Activated CD8-positive, alpha-beta memory T cell treated with anti-CD3 and anti-CD28 coated beads for 36 hours (primary cell): ENCODE results near the gene PCDH9. TPM values are rescaled to one million over a fixed set of nuclear protein-coding genes. Genes with fewer than 3 reads are reported as not detected.

Source experiments
- CTCF ChIA-PET: fragments of 350-600 bp; sonication (Branson Sonifier 250); formaldehyde crosslinking; loops from one replicate; lab custom pipeline; 2021; ENCODE audit warnings: antibody characterized with exemption; lab: Charles Lee
- POLR2A ChIA-PET: fragments of 350-600 bp; sonication (Branson Sonifier 250); formaldehyde crosslinking; loops from one replicate; lab custom pipeline; 2021; ENCODE audit warnings: antibody characterized with exemption; lab: Charles Lee
- total RNA-seq, 2 experiments: library from RNA; stranded (reverse); gene quantifications; one replicate each; pipeline ENCODE4 v1.2.3, GENCODE V29; 2021

PCDH9 gene
- total RNA-seq, 2 experiments from 2014 or later = 0.13 to 0.17 TPM

GRCh38 chr13:66581675-66582074 lies 648.5 kb downstream of the PCDH9 start:
- ChIA-PET CTCF (no interaction called here), POLR2A (no interaction called here)

- ChIA-PET CTCF (no interaction called here), POLR2A (no interaction called here)
These were observed 651.8 kb downstream of the PCDH9 start for GRCh38 chr13:66578305-66578704.

- ChIA-PET CTCF (no interaction called here), POLR2A (no interaction called here)
These were observed 652.8 kb downstream of the PCDH9 start for GRCh38 chr13:66577358-66577757.

GRCh38 chr13:66576381-66576780 lies 653.8 kb downstream of the PCDH9 start:
- CTCF ChIA-PET = no interaction called here
- POLR2A ChIA-PET = no interaction called here

GRCh38 chr13:66574606-66575005 lies 655.5 kb downstream of the PCDH9 start:
- CTCF ChIA-PET = no interaction called here
- POLR2A ChIA-PET = no interaction called here

GRCh38 chr13:66567899-66568612 lies 662.1 kb downstream of the PCDH9 start:
- ChIA-PET POLR2A (no interaction called here), CTCF (no interaction called here)

GRCh38 chr13:66565279-66565678 lies 664.9 kb downstream of the PCDH9 start:
- CTCF ChIA-PET = no interaction called here
- POLR2A ChIA-PET = no interaction called here

GRCh38 chr13:66563076-66563475 lies 667.1 kb downstream of the PCDH9 start:
- POLR2A ChIA-PET = no interaction called here
- CTCF ChIA-PET = no interaction called here

GRCh38 chr13:66562054-66562453 lies 668.1 kb downstream of the PCDH9 start:
- ChIA-PET CTCF (no interaction called here), POLR2A (no interaction called here)

- ChIA-PET POLR2A (no interaction called here), CTCF (no interaction called here)
These were observed 669.1 kb downstream of the PCDH9 start for GRCh38 chr13:66560991-66561390.

- CTCF ChIA-PET = no interaction called here
- POLR2A ChIA-PET = no interaction called here
These were observed 669.9 kb downstream of the PCDH9 start for GRCh38 chr13:66560189-66560588.

- ChIA-PET CTCF (no interaction called here), POLR2A (no interaction called here)
These were observed 671.0 kb downstream of the PCDH9 start for GRCh38 chr13:66559093-66559492.

GRCh38 chr13:66558506-66558905 lies 671.6 kb downstream of the PCDH9 start:
- ChIA-PET POLR2A (no interaction called here), CTCF (no interaction called here)

- ChIA-PET POLR2A (no interaction called here), CTCF (no interaction called here)
These were observed 672.8 kb downstream of the PCDH9 start for GRCh38 chr13:66557357-66557756.

GRCh38 chr13:66556306-66556705 lies 673.8 kb downstream of the PCDH9 start:
- ChIA-PET CTCF (no interaction called here), POLR2A (no interaction called here)

- POLR2A ChIA-PET = no interaction called here
- CTCF ChIA-PET = no interaction called here
These were observed 676.7 kb downstream of the PCDH9 start for GRCh38 chr13:66553391-66553790.

GRCh38 chr13:66551128-66551527 lies 679.0 kb downstream of the PCDH9 start:
- POLR2A ChIA-PET = no interaction called here

GRCh38 chr13:66547685-66548084 lies 682.5 kb downstream of the PCDH9 start:
- ChIA-PET CTCF (no interaction called here), POLR2A (no interaction called here)

More at GRCh38 chr13:66551128-66551527, 679.0 kb downstream of the PCDH9 start:
- CTCF ChIA-PET = no interaction called here

GRCh38 chr13:66546534-66547379 lies 683.4 kb downstream of the PCDH9 start:
- ChIA-PET CTCF (no interaction called here), POLR2A (no interaction called here)

GRCh38 chr13:66543780-66544179 lies 686.4 kb downstream of the PCDH9 start:
- ChIA-PET CTCF (no interaction called here), POLR2A (no interaction called here)

GRCh38 chr13:66537417-66537816 lies 692.7 kb downstream of the PCDH9 start:
- POLR2A ChIA-PET = no interaction called here
- CTCF ChIA-PET = no interaction called here
